HEK293 (cell line): ENCODE measurements around the gene DDX42.

Experiments
- CTCF ChIA-PET: fragments of 350-600 bp; formaldehyde crosslinking; extraction: SDS; loops from one replicate; lab custom pipeline; 2021; ENCODE audit warnings: antibody characterized with exemption; lab: Yijun Ruan, JAX
- POLR2A ChIA-PET: fragments of 300-600 bp; formaldehyde crosslinking; extraction: SDS; loops from one replicate; lab custom pipeline; 2020; ENCODE audit warnings: antibody characterized with exemption, inconsistent platforms; lab: Yijun Ruan, JAX
- H3K27ac ChIP-seq: fragments of 200-500 bp; sonication (Bioruptor generic); 2 replicates; pipeline ENCODE4 v1.5.1; 2014; ENCODE audit warnings: low read depth, low read length, control low read depth, inconsistent platforms; ENCODE audit errors: extremely low read depth
- H3K36me3 ChIP-seq, 2 experiments: fragments of 200-500 bp in 1 of 2; sonication (Bioruptor generic) in 1 of 2; 1 replicate in 1 of 2; 2 replicates in 1 of 2; pipeline ENCODE4 v1.5.1; 2014 to 2017; ENCODE audit warnings: inconsistent platforms in 2 of 2, low read length in 2 of 2; ENCODE audit not compliant: control insufficient read depth in 2 of 2, insufficient read depth in 1 of 2
- H3K4me1 ChIP-seq: fragments of 200-500 bp; sonication (Bioruptor generic); 2 replicates; pipeline ENCODE4 v1.5.1; 2014; ENCODE audit warnings: mild to moderate bottlenecking, low read length, inconsistent platforms; ENCODE audit not compliant: control insufficient read depth, insufficient read depth
- H3K4me3 ChIP-seq: 2 replicates; pipeline ENCODE4 v1.5.1; 2011; ENCODE audit warnings: low read depth, mild to moderate bottlenecking, control low read depth, low read length, moderate library complexity
- H3K9me3 ChIP-seq: fragments of 200-500 bp; sonication (Bioruptor generic); 2 replicates; pipeline ENCODE4 v1.5.1; 2014; ENCODE audit warnings: low read depth, low read length, inconsistent platforms; ENCODE audit not compliant: control insufficient read depth, insufficient read depth
- KLF16 ChIP-seq: fragments of 450-650 bp; formaldehyde crosslinking; IDR thresholded peaks from 2 replicates; pipeline ENCODE4 v1.5.1; 2017; ENCODE audit warnings: missing biosample characterization, missing genetic modification characterization
- SP7 ChIP-seq: fragments of 450-650 bp; formaldehyde crosslinking; IDR thresholded peaks from 2 replicates; pipeline ENCODE4 v1.5.1; 2016; ENCODE audit warnings: missing biosample characterization, missing genetic modification characterization
- TRIM28 ChIP-seq: IDR thresholded peaks from 2 replicates; pipeline ENCODE4 v1.6.1; 2011; ENCODE audit warnings: low read length, control low read depth, borderline replicate concordance
- ZEB2 ChIP-seq: fragments of 450-650 bp; formaldehyde crosslinking; IDR thresholded peaks from 2 replicates; pipeline ENCODE4 v1.5.1; 2016; ENCODE audit warnings: missing biosample characterization, missing genetic modification characterization
- ZNF404 ChIP-seq: fragments of 450-650 bp; formaldehyde crosslinking; IDR thresholded peaks from 2 replicates; pipeline ENCODE4 v1.5.1; 2017; ENCODE audit warnings: missing biosample characterization, missing genetic modification characterization
- ZNF610 ChIP-seq: fragments of 450-650 bp; formaldehyde crosslinking; IDR thresholded peaks from 2 replicates; pipeline ENCODE4 v1.5.1; 2016; ENCODE audit warnings: missing biosample characterization, missing genetic modification characterization, borderline replicate concordance
- ZNF629 ChIP-seq: fragments of 450-650 bp; formaldehyde crosslinking; IDR thresholded peaks from 2 replicates; pipeline ENCODE4 v1.5.1; 2017; ENCODE audit warnings: missing biosample characterization, missing genetic modification characterization
- ZNF664 ChIP-seq: fragments of 450-650 bp; formaldehyde crosslinking; IDR thresholded peaks from 2 replicates; pipeline ENCODE4 v1.5.1; 2016; ENCODE audit warnings: missing biosample characterization, missing genetic modification characterization
- ZNF768 ChIP-seq: fragments of 450-650 bp; formaldehyde crosslinking; IDR thresholded peaks from 2 replicates; pipeline ENCODE4 v1.5.1; 2018; ENCODE audit warnings: missing biosample characterization, mild to moderate bottlenecking, missing genetic modification characterization
- ZNF776 ChIP-seq: fragments of 450-650 bp; formaldehyde crosslinking; IDR thresholded peaks from 2 replicates; pipeline ENCODE4 v1.5.0; 2017; ENCODE audit warnings: missing biosample characterization, missing genetic modification characterization, borderline replicate concordance
- ZSCAN23 ChIP-seq: fragments of 450-650 bp; formaldehyde crosslinking; IDR thresholded peaks from 2 replicates; pipeline ENCODE4 v1.5.1; 2016; ENCODE audit warnings: missing biosample characterization, missing genetic modification characterization
- ZSCAN30 ChIP-seq: fragments of 450-650 bp; IDR thresholded peaks from 2 replicates; pipeline ENCODE4 v1.5.1; 2018; ENCODE audit warnings: missing biosample characterization, mild to moderate bottlenecking, missing genetic modification characterization, moderate library complexity
- TF ChIP-seq, protein P1 (sequence below): fragments of 450-650 bp; formaldehyde crosslinking; IDR thresholded peaks from 2 replicates; pipeline ENCODE4 v1.5.1; 2016; ENCODE audit warnings: missing biosample characterization, missing genetic modification characterization
- TF ChIP-seq, protein P2 (sequence below): fragments of 450-650 bp; IDR thresholded peaks from 2 replicates; pipeline ENCODE4 v1.5.1; 2018; ENCODE audit warnings: missing biosample characterization, missing genetic modification characterization
- TF ChIP-seq, protein P3 (sequence below): fragments of 450-650 bp; formaldehyde crosslinking; IDR thresholded peaks from 2 replicates; pipeline ENCODE4 v1.5.1; 2017; ENCODE audit warnings: missing biosample characterization, missing genetic modification characterization
- TF ChIP-seq, protein P4 (sequence below): fragments of 450-650 bp; formaldehyde crosslinking; IDR thresholded peaks from 2 replicates; pipeline ENCODE4 v1.5.1; 2016; ENCODE audit warnings: missing biosample characterization, missing genetic modification characterization
- TF ChIP-seq, protein P5 (sequence below): fragments of 450-650 bp; formaldehyde crosslinking; IDR thresholded peaks from 2 replicates; pipeline ENCODE4 v1.5.1; 2017; ENCODE audit warnings: missing biosample characterization, missing genetic modification characterization

The DDX42 gene

DNA sequence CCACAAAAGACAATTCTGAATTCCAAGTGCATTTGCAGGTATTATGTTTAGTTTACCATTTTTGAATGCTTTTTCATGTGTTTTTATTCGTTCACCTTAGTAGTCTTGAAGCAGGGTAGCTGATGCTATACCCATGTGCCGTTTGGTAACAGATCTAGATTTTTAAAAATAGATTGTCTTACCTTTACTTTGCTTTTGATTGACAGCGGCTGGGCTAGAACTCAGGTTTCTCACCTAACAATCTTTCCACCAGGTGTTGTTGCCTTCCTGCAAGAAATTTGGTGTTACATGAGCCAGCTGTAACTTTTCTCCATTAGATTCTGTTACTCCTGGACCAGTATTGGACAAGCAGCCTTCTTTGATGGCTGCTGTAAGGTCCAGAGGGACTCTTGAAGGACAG is 55.0 kb downstream of the DDX42 start:
- POLR2A ChIA-PET: interaction anchor here (0.6 to 7.2 kb wide), 5 partner anchors 10 to 976 kb away, joined by 3 to 65 read pairs (median 3); partner anchors contain the start of genes MAP3K3 and SMARCD2
- TF ChIP-seq ZNF610: no peak
- TF ChIP-seq, all 188 proteins: peak for 0
- H3K27ac ChIP-seq: no peak overlapping the region
- peaks cover 28 to 78% of the 10 kb centered on the region in 2 experiments for H3K36me3 ChIP-seq
- no peak overlapping the region for H3K4me3 ChIP-seq
- H3K9me3 ChIP-seq: no peaks in the 10 kb centered on the region
- H3K4me1 ChIP-seq: peaks cover 3% of the 10 kb centered on the region; the same call in 1 of the 2 replicates
- CTCF ChIA-PET: interaction anchor here (0.6 to 1.7 kb wide), 6 partner anchors 8 to 198 kb away, joined by 3 to 10 read pairs (median 4); no protein-coding TSS in a partner anchor

DNA sequence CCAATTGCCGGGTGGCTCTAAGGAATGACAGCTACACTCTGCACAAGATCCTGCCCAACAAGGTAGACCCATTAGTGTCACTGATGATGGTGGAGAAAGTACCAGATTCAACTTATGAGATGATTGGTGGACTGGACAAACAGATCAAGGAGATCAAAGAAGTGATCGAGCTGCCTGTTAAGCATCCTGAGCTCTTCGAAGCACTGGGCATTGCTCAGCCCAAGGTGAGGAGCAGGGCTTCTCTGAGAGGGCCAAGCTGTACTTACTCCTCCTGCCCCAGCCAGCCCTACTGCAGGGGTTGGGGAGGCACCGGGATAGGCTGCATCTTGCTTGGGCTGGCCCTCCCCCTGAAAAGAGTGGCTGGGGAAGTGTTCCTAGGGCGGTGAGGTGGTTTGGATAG is 56.3 kb downstream of the DDX42 start:
- ChIA-PET CTCF (interaction anchor here (0.9 to 1.0 kb wide), 2 partner anchors 8 to 18 kb away, joined by 3 to 7 read pairs; no protein-coding TSS in a partner anchor), POLR2A (interaction anchor here (1.5 to 7.2 kb wide), 3 partner anchors 9 to 57 kb away, joined by 4 to 65 read pairs (median 6); partner anchors contain the start of genes CCDC47, DDX42 and SMARCD2)
- TF ChIP-seq, protein P1, sequence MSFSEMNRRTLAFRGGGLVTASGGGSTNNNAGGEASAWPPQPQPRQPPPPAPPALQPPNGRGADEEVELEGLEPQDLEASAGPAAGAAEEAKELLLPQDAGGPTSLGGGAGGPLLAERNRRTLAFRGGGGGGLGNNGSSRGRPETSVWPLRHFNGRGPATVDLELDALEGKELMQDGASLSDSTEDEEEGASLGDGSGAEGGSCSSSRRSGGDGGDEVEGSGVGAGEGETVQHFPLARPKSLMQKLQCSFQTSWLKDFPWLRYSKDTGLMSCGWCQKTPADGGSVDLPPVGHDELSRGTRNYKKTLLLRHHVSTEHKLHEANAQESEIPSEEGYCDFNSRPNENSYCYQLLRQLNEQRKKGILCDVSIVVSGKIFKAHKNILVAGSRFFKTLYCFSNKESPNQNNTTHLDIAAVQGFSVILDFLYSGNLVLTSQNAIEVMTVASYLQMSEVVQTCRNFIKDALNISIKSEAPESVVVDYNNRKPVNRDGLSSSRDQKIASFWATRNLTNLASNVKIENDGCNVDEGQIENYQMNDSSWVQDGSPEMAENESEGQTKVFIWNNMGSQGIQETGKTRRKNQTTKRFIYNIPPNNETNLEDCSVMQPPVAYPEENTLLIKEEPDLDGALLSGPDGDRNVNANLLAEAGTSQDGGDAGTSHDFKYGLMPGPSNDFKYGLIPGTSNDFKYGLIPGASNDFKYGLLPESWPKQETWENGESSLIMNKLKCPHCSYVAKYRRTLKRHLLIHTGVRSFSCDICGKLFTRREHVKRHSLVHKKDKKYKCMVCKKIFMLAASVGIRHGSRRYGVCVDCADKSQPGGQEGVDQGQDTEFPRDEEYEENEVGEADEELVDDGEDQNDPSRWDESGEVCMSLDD: no peak
- TF ChIP-seq TRIM28 (no peak), ZNF768 (tag by site-specific recombination) (no peak), SP7 (no peak), ZSCAN23 (tag by site-specific recombination) (no peak), KLF16 (tag by site-specific recombination) (no peak), ZSCAN30 (tag by site-specific recombination) (no peak), ZEB2 (tag by site-specific recombination) (no peak), ZNF664 (no peak), ZNF404 (no peak), ZNF629 (tag by site-specific recombination) (no peak), ZNF776 (tag by site-specific recombination) (no peak)
- TF ChIP-seq, protein P2, sequence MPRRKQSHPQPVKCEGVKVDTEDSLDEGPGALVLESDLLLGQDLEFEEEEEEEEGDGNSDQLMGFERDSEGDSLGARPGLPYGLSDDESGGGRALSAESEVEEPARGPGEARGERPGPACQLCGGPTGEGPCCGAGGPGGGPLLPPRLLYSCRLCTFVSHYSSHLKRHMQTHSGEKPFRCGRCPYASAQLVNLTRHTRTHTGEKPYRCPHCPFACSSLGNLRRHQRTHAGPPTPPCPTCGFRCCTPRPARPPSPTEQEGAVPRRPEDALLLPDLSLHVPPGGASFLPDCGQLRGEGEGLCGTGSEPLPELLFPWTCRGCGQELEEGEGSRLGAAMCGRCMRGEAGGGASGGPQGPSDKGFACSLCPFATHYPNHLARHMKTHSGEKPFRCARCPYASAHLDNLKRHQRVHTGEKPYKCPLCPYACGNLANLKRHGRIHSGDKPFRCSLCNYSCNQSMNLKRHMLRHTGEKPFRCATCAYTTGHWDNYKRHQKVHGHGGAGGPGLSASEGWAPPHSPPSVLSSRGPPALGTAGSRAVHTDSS (tag by site-specific recombination): no peak
- TF ChIP-seq, protein P3, sequence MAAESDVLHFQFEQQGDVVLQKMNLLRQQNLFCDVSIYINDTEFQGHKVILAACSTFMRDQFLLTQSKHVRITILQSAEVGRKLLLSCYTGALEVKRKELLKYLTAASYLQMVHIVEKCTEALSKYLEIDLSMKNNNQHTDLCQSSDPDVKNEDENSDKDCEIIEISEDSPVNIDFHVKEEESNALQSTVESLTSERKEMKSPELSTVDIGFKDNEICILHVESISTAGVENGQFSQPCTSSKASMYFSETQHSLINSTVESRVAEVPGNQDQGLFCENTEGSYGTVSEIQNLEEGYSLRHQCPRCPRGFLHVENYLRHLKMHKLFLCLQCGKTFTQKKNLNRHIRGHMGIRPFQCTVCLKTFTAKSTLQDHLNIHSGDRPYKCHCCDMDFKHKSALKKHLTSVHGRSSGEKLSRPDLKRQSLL (tag by site-specific recombination): no peak
- TF ChIP-seq, protein P4, sequence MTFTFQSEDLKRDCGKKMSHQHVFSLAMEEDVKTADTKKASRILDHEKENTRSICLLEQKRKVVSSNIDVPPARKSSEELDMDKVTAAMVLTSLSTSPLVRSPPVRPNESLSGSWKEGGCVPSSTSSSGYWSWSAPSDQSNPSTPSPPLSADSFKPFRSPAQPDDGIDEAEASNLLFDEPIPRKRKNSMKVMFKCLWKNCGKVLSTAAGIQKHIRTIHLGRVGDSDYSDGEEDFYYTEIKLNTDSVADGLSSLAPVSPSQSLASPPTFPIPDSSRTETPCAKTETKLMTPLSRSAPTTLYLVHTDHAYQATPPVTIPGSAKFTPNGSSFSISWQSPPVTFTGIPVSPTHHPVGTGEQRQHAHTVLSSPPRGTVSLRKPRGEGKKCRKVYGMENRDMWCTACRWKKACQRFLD (tag by site-specific recombination): no peak
- TF ChIP-seq, protein P5, sequence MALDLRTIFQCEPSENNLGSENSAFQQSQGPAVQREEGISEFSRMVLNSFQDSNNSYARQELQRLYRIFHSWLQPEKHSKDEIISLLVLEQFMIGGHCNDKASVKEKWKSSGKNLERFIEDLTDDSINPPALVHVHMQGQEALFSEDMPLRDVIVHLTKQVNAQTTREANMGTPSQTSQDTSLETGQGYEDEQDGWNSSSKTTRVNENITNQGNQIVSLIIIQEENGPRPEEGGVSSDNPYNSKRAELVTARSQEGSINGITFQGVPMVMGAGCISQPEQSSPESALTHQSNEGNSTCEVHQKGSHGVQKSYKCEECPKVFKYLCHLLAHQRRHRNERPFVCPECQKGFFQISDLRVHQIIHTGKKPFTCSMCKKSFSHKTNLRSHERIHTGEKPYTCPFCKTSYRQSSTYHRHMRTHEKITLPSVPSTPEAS: no peak
- Histone ChIP-seq H3K27ac (no peak overlapping the region), H3K4me3 (no peak overlapping the region), H3K4me1 (peaks cover 3% of the 10 kb centered on the region; the same call in 1 of the 2 replicates), H3K36me3 (peaks cover 38 to 76% of the 10 kb centered on the region in 2 experiments), H3K9me3 (no peaks in the 10 kb centered on the region)
